Hepatocyte (in vitro differentiated cells): ENCODE results near the gene MAPKAP1.

Source experiments
- CTCF ChIP-seq: fragments of 200-600 bp; sonication (generic); IDR thresholded peaks from 2 replicates; pipeline ENCODE4 v1.5.1; 2016; ENCODE audit warnings: antibody characterized with exemption, mild to moderate bottlenecking; ENCODE audit not compliant: poor library complexity
- EZH2phosphoT487 ChIP-seq: fragments of 200-600 bp; sonication (generic); IDR thresholded peaks from one replicate; pipeline ENCODE4 v1.6.1; 2018; ENCODE audit warnings: antibody characterized with exemption, mild to moderate bottlenecking, low read depth, moderate library complexity; ENCODE audit not compliant: unreplicated experiment, severe bottlenecking

- TF ChIP-seq CTCF (no peak), EZH2phosphoT487 (no peak)
These were observed 38.6 kb upstream of the MAPKAP1 start for GRCh38 chr9:125745682-125746016.
